Lower leg skin (tissue), 3 donors: ENCODE results near the gene UBAC2.

Experiments
- CTCF ChIP-seq, 3 donors: fragments of 450-650 bp; IDR thresholded peaks; one replicate each; pipeline ENCODE4 v1.5.1; 2016; ENCODE audit warnings: antibody characterized with exemption in 3 of 3, mild to moderate bottlenecking in 3 of 3, moderate library complexity in 2 of 3
- POLR2A ChIP-seq, 2 donors: fragments of 450-650 bp; IDR thresholded peaks; one replicate each; pipeline ENCODE4 v1.6.1; 2016 to 2017; ENCODE audit warnings: antibody characterized with exemption in 2 of 2, mild to moderate bottlenecking in 1 of 2, moderate library complexity in 1 of 2

- TF ChIP-seq CTCF (IDR thresholded peaks at IDR 0.05): no peak
- TF ChIP-seq POLR2A (IDR thresholded peaks at IDR 0.05): no peak
Measured at GRCh38 chr13:99339230-99339721, 138.6 kb downstream of the UBAC2 start.
